Right forelimb (tissue), 1 donor: ENCODE measurements around the gene RAB21.
"Not testable (repeated sequence)": the region's sequence is repeated elsewhere in the genome, so short reads cannot be mapped to it uniquely, and the experiment has no call there.

Experiments
- DNase-seq: peaks from one replicate; pipeline ENCODE4 v3.0.0-alpha.2; 2018

RAB21 gene

DNA sequence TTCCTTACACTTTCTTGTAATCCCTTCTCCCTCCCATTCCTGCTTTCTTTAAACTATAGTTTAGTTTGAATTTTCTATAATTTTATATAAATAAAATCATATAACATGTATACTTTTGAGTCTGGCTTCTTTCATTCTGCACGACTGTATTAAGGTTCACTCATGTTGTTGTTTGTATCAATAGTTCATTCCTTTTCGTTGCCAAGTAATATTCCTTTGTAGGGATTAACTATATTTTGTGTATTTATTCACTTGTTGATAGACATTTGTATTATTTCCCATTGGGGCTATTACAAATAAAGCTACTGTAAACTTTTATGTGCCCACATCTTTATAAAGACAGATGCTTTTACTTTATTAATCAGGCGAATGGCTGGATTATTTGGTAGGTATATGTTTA, 45.5 kb downstream of the RAB21 start:
- no peak for DNase-seq

- no peak for DNase-seq
Observed at GRCh38 chr12:71804505-71804904, 49.8 kb downstream of the RAB21 start.

- DNase-seq = no peak
Observed at GRCh38 chr12:71810921-71811320, 56.3 kb downstream of the RAB21 start.

GRCh38 chr12:71815242-71815641, 60.6 kb downstream of the RAB21 start:
- not testable (repeated sequence) for DNase-seq

- not testable (repeated sequence) for DNase-seq
Observed at GRCh38 chr12:71822088-71822487, 67.4 kb downstream of the RAB21 start.

DNA sequence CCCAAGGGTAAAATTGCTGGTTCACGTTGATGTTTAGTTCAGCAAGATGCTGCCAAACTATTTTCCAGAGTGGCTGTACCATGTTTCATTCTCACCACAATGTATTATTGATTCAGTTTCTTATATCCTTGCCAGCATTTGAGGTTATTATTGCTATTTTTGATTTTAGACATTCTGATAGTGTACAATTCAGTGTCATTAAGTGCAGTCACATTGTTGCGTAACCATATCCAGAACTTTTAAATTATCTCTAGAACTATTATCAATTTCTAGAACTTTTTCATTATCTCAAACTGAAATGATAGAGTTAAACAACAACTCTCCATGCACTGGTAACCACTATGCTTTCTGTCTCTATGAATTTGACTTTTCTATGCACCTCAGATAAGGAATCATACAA, 74.2 kb downstream of the RAB21 start:
- no peak for DNase-seq

DNA sequence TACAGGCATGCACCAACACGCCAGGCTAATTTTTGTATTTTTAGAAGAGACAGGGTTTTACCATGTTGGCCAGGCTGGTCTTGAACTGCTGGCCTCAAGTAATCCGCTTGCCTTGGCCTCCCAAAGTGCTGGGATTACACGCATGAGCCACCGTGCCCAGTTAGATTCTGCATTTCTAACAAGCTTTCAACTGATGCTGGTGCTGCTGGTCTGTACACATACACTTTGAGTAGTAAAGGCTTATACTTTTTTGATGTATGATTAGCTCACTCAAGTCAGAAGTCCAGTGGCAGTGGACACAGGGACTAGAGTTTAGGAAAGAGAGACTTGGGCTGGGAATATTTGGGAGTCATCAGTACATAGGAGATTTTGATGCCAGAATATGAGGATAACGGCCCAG, 82.7 kb downstream of the RAB21 start:
- DNase-seq = no peak

DNA sequence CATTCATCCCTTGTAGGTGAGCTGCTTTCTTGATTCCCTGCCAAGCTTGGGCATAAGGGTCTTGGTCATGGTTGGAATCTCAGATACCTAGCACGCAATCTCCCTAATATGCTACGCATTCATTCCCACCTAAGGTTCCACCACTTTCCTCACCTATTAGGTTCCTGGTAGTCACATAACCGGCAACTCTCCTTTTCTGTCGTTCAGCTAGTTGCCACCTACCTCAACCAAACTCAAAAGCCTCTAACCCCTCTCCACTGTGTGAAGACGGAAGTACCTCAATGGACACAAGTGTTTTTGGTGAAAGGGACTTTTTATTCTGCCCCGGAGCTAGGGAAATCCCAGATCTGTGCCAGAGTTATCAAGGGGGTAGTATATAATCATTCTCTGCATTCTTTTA, 83.6 kb downstream of the RAB21 start:
- DNase-seq = no peak

DNA sequence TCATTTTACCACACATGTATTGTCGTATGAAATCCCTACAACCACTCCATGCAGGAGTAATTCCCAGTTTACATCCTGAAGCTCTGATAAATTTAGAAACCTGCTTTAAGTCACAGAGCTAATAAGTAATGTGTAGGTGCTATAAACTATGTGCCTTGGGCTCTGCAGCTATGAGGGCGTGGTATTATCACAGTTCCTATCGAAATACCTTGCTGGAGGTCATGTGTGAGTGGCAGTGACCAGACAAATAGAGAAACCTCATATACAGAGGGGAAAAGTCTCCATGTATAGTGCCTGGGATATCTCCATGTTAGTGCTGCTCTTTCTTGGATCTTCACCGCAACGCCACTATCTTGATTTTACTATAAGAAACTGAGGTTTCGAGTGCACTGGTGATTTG, 84.0 kb downstream of the RAB21 start:
- DNase-seq = no peak

DNA sequence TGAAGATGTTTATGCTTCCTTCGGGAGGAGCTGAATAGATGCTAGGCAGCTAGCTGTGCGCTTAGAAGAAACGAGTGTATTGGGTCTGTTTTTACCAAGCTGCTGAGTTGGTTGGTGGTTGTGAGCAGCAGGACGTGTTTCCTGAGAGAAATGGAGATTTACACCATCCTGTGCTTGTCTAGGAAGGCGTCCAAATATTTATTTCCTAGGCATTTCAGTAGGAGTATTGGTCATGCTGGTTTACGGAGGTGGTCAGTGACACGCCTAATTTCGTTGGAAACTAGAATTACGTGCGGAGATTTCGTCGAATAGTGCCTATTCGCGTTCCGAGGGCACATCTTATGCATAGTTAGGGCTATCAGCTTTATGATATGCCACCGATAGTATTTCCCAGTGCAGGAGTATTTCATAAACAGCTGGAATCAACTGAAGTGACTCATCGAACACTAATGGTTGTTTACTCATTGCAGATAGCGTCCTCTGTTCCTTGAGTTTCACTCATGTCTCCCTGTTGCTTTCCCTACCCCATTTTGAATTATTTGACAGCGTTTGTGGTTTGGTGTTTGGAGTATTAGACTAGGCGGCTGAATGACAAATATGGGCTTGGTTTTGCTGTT, 85.7 kb downstream of the RAB21 start:
- peak; percentile 49 for DNase-seq

- no peak for DNase-seq
Observed at GRCh38 chr12:71846322-71846940, 91.8 kb downstream of the RAB21 start.

DNA sequence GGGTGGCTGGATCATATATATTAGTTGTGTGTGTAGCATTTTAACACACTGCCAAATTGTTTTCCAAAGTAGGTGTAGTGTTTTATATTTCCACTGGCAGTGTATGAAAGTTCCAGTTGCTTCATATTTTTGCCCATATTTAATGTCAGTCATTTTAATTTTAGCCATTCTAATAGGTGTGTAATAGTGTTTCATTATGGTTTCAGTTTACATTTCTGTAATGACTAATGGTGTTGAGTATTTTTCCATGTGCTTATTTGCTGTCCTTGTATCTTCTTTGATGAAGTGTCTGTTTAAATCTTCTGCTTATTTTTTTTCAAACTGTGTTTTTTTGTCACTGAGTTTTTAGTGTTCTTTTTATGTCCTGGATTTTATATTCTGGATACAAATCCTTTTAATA, 93.5 kb downstream of the RAB21 start:
- DNase-seq = no peak

- DNase-seq = no peak
Observed at GRCh38 chr12:71849109-71849851, 94.6 kb downstream of the RAB21 start.
